ENCODE data around the gene MYO1F.

DNA sequence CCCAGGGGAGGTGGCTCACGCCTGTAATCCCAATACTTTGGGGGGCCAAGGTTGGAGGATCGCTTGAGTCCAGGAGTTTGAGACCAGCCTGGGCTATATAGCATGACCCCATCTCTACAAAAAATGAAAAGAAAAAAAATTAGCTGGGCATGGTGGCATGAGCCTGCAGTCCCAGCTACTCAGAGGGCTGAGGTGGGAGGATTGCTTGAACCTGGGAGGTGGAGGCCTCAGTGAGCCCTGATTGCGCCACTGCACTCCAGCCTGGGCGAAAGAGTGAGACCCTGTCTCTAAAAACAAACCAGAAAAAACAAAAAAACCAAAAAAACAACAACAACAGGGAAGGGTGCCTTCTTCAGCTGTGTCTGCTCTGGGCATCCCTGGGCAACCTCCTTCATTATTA is 499 bp upstream of the MYO1F start:
- no peak for TF ChIP-seq POLR2A (IDR thresholded peaks at IDR 0.05)
- TF ChIP-seq, protein P1, sequence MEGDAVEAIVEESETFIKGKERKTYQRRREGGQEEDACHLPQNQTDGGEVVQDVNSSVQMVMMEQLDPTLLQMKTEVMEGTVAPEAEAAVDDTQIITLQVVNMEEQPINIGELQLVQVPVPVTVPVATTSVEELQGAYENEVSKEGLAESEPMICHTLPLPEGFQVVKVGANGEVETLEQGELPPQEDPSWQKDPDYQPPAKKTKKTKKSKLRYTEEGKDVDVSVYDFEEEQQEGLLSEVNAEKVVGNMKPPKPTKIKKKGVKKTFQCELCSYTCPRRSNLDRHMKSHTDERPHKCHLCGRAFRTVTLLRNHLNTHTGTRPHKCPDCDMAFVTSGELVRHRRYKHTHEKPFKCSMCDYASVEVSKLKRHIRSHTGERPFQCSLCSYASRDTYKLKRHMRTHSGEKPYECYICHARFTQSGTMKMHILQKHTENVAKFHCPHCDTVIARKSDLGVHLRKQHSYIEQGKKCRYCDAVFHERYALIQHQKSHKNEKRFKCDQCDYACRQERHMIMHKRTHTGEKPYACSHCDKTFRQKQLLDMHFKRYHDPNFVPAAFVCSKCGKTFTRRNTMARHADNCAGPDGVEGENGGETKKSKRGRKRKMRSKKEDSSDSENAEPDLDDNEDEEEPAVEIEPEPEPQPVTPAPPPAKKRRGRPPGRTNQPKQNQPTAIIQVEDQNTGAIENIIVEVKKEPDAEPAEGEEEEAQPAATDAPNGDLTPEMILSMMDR (IDR thresholded peaks at IDR 0.05), result no peak
